ENCODE measurements around the gene SPDYE6.

DNA sequence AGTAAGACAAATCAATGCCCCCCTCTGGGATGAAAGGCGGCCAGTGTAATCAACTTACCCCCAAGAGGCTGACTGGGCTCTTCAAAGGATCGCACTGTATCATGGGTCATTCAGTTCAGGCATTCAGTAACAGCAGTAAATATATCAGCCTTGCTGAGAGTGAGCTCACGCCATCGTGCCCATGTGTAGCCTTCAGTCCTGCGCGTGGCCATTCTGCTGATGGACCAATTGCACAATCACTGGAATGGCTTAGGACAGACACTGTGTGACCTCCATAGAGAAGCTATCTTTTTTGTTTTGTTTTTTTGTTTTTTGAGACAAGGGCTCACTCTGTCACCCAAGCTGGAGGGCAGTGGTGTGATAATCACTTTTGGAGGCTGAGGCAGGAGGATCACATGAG is 30.8 kb upstream of the SPDYE6 start:
- TF ChIP-seq, protein P1, sequence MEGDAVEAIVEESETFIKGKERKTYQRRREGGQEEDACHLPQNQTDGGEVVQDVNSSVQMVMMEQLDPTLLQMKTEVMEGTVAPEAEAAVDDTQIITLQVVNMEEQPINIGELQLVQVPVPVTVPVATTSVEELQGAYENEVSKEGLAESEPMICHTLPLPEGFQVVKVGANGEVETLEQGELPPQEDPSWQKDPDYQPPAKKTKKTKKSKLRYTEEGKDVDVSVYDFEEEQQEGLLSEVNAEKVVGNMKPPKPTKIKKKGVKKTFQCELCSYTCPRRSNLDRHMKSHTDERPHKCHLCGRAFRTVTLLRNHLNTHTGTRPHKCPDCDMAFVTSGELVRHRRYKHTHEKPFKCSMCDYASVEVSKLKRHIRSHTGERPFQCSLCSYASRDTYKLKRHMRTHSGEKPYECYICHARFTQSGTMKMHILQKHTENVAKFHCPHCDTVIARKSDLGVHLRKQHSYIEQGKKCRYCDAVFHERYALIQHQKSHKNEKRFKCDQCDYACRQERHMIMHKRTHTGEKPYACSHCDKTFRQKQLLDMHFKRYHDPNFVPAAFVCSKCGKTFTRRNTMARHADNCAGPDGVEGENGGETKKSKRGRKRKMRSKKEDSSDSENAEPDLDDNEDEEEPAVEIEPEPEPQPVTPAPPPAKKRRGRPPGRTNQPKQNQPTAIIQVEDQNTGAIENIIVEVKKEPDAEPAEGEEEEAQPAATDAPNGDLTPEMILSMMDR (IDR thresholded peaks at IDR 0.05): no peak
- TF ChIP-seq POLR2AphosphoS5 (IDR thresholded peaks at IDR 0.05) (no peak), POLR2A (IDR thresholded peaks at IDR 0.05) (no peak)

Data from breast epithelium (tissue), 3 donors.